Caco-2 (cell line): ENCODE results near the gene TLR8. TPM values are rescaled to one million over a fixed set of nuclear protein-coding genes. Genes with fewer than 3 reads are reported as not detected.
A peak's percentile ranks its signal among the peaks of the same experiment; 100 is the strongest.

Experiments
- BruUV-seq: library from RNA; stranded (reverse); fragments of 400-500 nt; replicated peaks from 2 replicates; lab custom pipeline; 2021; lab: Mats Ljungman, UMichigan
- CTCF ChIA-PET: fragments of 300-600 bp; sonication (Branson Sonifier 250); formaldehyde crosslinking; loops from one replicate; lab custom pipeline; 2022; ENCODE audit warnings: antibody characterized with exemption; lab: Charles Lee
- POLR2A ChIA-PET: fragments of 300-600 bp; sonication (Branson Sonifier 250); formaldehyde crosslinking; loops from one replicate; lab custom pipeline; 2022; ENCODE audit warnings: antibody characterized with exemption; lab: Charles Lee
- DNase-seq, 2 experiments: peaks; one replicate each; pipeline versions ENCODE4 v3.0.0 to v3.0.0-alpha.2; 2020 to 2022
- H3K27me3 ChIP-seq: replicated peaks from 2 replicates; pipeline ENCODE4 v1.6.0; 2011; ENCODE audit warnings: low read length; ENCODE audit not compliant: control insufficient read depth, insufficient read depth
- H3K36me3 ChIP-seq: 2 replicates; pipeline ENCODE4 v1.5.1; 2011; ENCODE audit warnings: low read length; ENCODE audit not compliant: control insufficient read depth, insufficient read depth
- H3K4me1 ChIP-seq: fragments of 250-450 bp; sonication (Bioruptor Pico); 2 replicates; pipeline ENCODE4 v1.5.1; 2020; ENCODE audit warnings: mild to moderate bottlenecking
- H3K4me3 ChIP-seq: 2 replicates; pipeline ENCODE4 v1.5.1; 2011; ENCODE audit warnings: low read depth, mild to moderate bottlenecking, control low read depth, low read length
- H3K9me3 ChIP-seq: fragments of 250-450 bp; sonication (Bioruptor Pico); 2 replicates; pipeline ENCODE4 v1.5.1; 2020; ENCODE audit warnings: mild to moderate bottlenecking, moderate library complexity
- H3K27ac Mint-ChIP-seq: one replicate; pipeline ENCODE4 v1.8.0; 2022; ENCODE audit warnings: mixed read lengths; ENCODE audit not compliant: unreplicated experiment
- H3K27me3 Mint-ChIP-seq: one replicate; pipeline ENCODE4 v1.8.0; 2022; ENCODE audit warnings: mixed read lengths; ENCODE audit not compliant: insufficient read depth, unreplicated experiment
- H3K36me3 Mint-ChIP-seq: one replicate; pipeline ENCODE4 v1.8.0; 2022; ENCODE audit warnings: mild to moderate bottlenecking, mixed read lengths; ENCODE audit not compliant: insufficient read depth, unreplicated experiment
- H3K4me1 Mint-ChIP-seq: one replicate; pipeline ENCODE4 v1.8.0; 2022; ENCODE audit warnings: low read depth, mixed read lengths; ENCODE audit not compliant: unreplicated experiment
- H3K4me3 Mint-ChIP-seq: one replicate; pipeline ENCODE4 v1.8.0; 2022; ENCODE audit warnings: mild to moderate bottlenecking, moderate library complexity, mixed read lengths; ENCODE audit not compliant: unreplicated experiment
- H3K9me3 Mint-ChIP-seq: one replicate; pipeline ENCODE4 v1.8.0; 2022; ENCODE audit warnings: mixed read lengths; ENCODE audit not compliant: unreplicated experiment
- intact Hi-C: fragments of 100-400 bp; cut with micrococcal nuclease; formaldehyde crosslinking; loops from one replicate; pipeline ENCODE4 v1.10.0; 2022; ENCODE audit not compliant: unreplicated experiment
- total RNA-seq: library from RNA; stranded (reverse); gene quantifications from 2 replicates; pipeline ENCODE4 v1.2.3, GENCODE V29; 2022
- TF ChIP-seq, protein P1 (sequence below), 2 experiments: fragments of 200-600 bp in 1 of 2; IDR thresholded peaks; 1 replicate in 1 of 2; 2 replicates in 1 of 2; pipeline versions ENCODE4 v1.5.1 to v1.8.0; 2011 to 2022; ENCODE audit warnings: antibody characterized with exemption in 1 of 2, control low read depth in 1 of 2, inconsistent platforms in 1 of 2, low read depth in 1 of 2, low read length in 1 of 2, mild to moderate bottlenecking in 1 of 2, moderate library complexity in 1 of 2; ENCODE audit not compliant: insufficient read depth in 1 of 2, severe bottlenecking in 1 of 2, unreplicated experiment in 1 of 2

The TLR8 gene
- total RNA-seq, 1 experiment from 2014 or later, result not detected

DNA sequence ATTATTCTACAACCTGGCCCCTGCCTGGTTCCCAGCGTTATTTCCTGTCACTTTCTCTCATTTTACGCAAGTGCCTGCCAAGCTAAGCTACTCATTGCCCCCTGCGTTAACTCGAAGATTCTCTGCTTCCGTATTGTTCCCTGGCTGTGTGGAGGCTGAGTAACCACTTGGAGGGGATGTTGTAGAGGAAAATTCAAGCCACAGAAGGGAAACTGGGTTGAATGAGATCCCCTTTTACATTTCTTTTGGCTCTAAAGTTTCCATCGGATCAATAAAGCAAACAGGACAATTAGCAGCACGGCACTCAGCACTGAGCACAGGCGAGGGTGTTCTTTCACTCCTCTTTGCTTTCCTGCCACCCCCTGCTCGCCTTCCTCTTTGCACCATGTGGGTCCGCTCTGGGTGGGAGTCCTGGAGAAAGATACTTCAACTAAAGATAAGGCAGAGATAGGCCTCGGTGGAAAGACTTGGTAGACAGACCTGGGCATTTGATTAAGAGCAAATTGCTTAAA is 64.3 kb downstream of the TLR8 start:
- Mint-ChIP-seq H3K36me3 (peaks cover 13% of the 10 kb centered on the region), H3K27ac (no peak overlapping the region), H3K4me3 (no peak overlapping the region), H3K27me3 (no peaks in the 10 kb centered on the region), H3K4me1 (no peaks in the 10 kb centered on the region), H3K9me3 (no peaks in the 10 kb centered on the region)
- DNase-seq, result peak in 1 of 2 experiments; percentile 26
- intact Hi-C loops, result loop anchor here (1.0 to 10.0 kb wide), 5 partner anchors 124 to 677 kb away; no protein-coding TSS in a partner anchor
- Histone ChIP-seq H3K4me3 (no peak overlapping the region), H3K27me3 (no peaks in the 10 kb centered on the region), H3K4me1 (peaks cover 4% of the 10 kb centered on the region; the same call in 1 of the 2 replicates), H3K9me3 (no peaks in the 10 kb centered on the region), H3K36me3 (no peaks in the 10 kb centered on the region)
- TF ChIP-seq, protein P1, sequence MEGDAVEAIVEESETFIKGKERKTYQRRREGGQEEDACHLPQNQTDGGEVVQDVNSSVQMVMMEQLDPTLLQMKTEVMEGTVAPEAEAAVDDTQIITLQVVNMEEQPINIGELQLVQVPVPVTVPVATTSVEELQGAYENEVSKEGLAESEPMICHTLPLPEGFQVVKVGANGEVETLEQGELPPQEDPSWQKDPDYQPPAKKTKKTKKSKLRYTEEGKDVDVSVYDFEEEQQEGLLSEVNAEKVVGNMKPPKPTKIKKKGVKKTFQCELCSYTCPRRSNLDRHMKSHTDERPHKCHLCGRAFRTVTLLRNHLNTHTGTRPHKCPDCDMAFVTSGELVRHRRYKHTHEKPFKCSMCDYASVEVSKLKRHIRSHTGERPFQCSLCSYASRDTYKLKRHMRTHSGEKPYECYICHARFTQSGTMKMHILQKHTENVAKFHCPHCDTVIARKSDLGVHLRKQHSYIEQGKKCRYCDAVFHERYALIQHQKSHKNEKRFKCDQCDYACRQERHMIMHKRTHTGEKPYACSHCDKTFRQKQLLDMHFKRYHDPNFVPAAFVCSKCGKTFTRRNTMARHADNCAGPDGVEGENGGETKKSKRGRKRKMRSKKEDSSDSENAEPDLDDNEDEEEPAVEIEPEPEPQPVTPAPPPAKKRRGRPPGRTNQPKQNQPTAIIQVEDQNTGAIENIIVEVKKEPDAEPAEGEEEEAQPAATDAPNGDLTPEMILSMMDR (IDR thresholded peaks at IDR 0.05; ENCODE audit: insufficient read depth in 1 of 2, low read depth in 1 of 2, low read length in 1 of 2, severe bottlenecking in 1 of 2, unreplicated experiment in 1 of 2), result peak in 1 of 2 experiments; percentile 21
- BruUV-seq, result no TSS peak
- ChIA-PET CTCF (interaction anchor here (0.8 to 1.0 kb wide), 3 partner anchors 24 to 517 kb away, joined by 5 to 6 read pairs (median 5); no protein-coding TSS in a partner anchor), POLR2A (no interaction called here)

DNA sequence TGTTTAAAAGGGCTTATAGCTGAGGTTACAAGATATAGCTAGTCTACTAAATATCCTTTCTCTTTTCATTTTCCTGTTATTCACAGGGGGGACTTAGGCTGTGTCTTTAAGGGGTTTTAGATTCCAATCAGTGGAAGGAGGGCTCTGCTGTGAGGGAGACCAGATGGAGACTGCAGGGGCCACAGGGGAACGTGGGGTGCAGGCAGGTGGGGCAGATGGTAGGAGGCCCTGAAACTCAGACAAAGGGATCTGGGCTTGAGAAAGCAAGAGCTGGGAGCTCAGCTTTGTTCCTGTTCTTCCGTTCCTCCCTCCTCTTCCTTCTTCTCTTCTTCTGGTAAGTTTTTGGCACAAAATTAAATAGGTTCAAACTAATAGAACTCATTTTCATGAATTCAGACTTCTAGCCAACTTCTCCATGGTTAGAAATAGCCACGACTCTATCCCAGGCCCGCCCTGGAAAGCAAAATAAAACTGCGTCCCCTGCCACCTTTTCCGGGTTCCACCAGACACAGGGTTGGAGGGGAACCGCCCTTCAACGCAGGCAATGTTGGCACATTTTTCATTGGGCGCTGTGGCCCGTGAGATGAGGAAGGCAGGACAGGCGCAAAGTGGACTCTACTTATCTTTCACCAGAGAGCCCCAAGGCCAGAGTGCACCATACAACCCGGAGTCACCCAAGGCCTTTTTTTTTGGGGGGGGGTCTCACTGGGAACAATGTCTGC is 65.0 kb downstream of the TLR8 start:
- Mint-ChIP-seq H3K36me3 (peaks cover 20% of the 10 kb centered on the region), H3K4me3 (no peak overlapping the region), H3K4me1 (no peaks in the 10 kb centered on the region), H3K27me3 (no peaks in the 10 kb centered on the region), H3K9me3 (no peaks in the 10 kb centered on the region), H3K27ac (no peak overlapping the region)
- no TSS peak for BruUV-seq
- DNase-seq, result no peak
- H3K4me1 ChIP-seq, result peaks cover 4% of the 10 kb centered on the region; the same call in 1 of the 2 replicates
- no peak overlapping the region for H3K4me3 ChIP-seq
- TF ChIP-seq, protein P1 (IDR thresholded peaks at IDR 0.05; ENCODE audit: insufficient read depth in 1 of 2, low read depth in 1 of 2, low read length in 1 of 2, severe bottlenecking in 1 of 2, unreplicated experiment in 1 of 2), result no peak
- no peaks in the 10 kb centered on the region for H3K9me3 ChIP-seq
- intact Hi-C loops, result loop anchor here (5.0 to 10.0 kb wide), 4 partner anchors 123 to 676 kb away; no protein-coding TSS in a partner anchor
- POLR2A ChIA-PET, result no interaction called here
- no peaks in the 10 kb centered on the region for H3K27me3 ChIP-seq
- CTCF ChIA-PET, result interaction anchor here (1.0 kb wide), 1 partner anchor 25 kb away, joined by 5 read pairs; no protein-coding TSS in a partner anchor
- no peaks in the 10 kb centered on the region for H3K36me3 ChIP-seq

DNA sequence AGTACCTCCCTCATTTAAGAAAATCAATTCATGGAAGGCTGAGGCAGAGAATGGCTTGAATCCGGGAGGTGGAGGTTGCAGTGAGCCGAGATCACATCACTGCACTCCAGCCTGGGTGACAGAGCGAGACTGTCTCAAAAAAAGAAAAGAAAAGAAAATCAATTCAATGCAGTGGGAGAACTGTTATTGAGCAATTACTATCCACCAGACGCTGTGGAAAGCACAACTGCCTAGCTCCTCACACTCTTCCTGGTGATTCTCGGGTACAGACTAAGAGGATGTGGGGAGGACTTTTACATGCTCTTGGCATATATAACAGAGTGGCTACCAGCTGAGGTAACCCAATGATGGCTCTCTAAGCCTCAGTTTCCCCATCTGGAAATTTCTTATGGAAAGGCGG is 65.8 kb downstream of the TLR8 start:
- no peaks in the 10 kb centered on the region for H3K4me1 Mint-ChIP-seq
- no peaks in the 10 kb centered on the region for H3K9me3 ChIP-seq
- H3K27ac Mint-ChIP-seq, result no peak overlapping the region
- no peaks in the 10 kb centered on the region for H3K9me3 Mint-ChIP-seq
- POLR2A ChIA-PET, result interaction anchor here (0.6 kb wide), 1 partner anchor 406 kb away, joined by 8 read pairs; no protein-coding TSS in a partner anchor
- H3K4me3 ChIP-seq, result no peak overlapping the region
- no peak overlapping the region for H3K4me3 Mint-ChIP-seq
- DNase-seq, result no peak
- no peaks in the 10 kb centered on the region for H3K27me3 Mint-ChIP-seq
- peaks cover 6% of the 10 kb centered on the region for H3K4me1 ChIP-seq
- CTCF ChIA-PET, result no interaction called here
- BruUV-seq, result no TSS peak
- TF ChIP-seq, protein P1 (IDR thresholded peaks at IDR 0.05; ENCODE audit: insufficient read depth in 1 of 2, low read depth in 1 of 2, low read length in 1 of 2, severe bottlenecking in 1 of 2, unreplicated experiment in 1 of 2), result no peak
- H3K27me3 ChIP-seq, result no peaks in the 10 kb centered on the region
- no peaks in the 10 kb centered on the region for H3K36me3 ChIP-seq
- intact Hi-C loops, result loop anchor here (5.0 to 10.0 kb wide), 4 partner anchors 123 to 675 kb away; no protein-coding TSS in a partner anchor
- peaks cover 28% of the 10 kb centered on the region for H3K36me3 Mint-ChIP-seq
